ENCODE measurements around the gene GPS1. TPM values are rescaled to one million over a fixed set of nuclear protein-coding genes. Genes with fewer than 3 reads are reported as not detected.

The GPS1 gene
- polyA plus RNA-seq, 1 of the 3 experiments (the other 2 are of a cell fraction), result 264 TPM

- ChIA-PET POLR2A (interaction anchor here (0.6 to 2.3 kb wide), 10 partner anchors 8 to 403 kb away, joined by 3 to 13 read pairs (median 3); partner anchors contain the start of genes CENPX, FASN and MRPL12), CTCF (interaction anchor here (0.9 to 5.2 kb wide), 21 partner anchors 8 to 147 kb away, joined by 3 to 45 read pairs (median 7); partner anchors contain the start of genes DCXR, FASN, NOTUM and RAC3)
- H3K79me2 ChIP-seq (ENCODE audit: insufficient read depth), result no peaks in the 10 kb centered on the region
- H3K4me1 ChIP-seq (ENCODE audit: control insufficient read depth in 1 of 2, insufficient read depth in 2 of 2, low read depth in 1 of 2, low read length in 1 of 2), result peaks cover 11 to 63% of the 10 kb centered on the region in 2 experiments; a peak in 3 of 4 replicates
- peaks cover 7% of the 10 kb centered on the region for H3F3A ChIP-seq (replicated peaks; ENCODE audit: insufficient read depth)
- H2AFZ ChIP-seq (ENCODE audit: low read depth), result no peak overlapping the region
- no peaks in the 10 kb centered on the region for H3K9me2 ChIP-seq
- no peaks in the 10 kb centered on the region for H4K20me1 ChIP-seq (ENCODE audit: insufficient read depth)
- TF ChIP-seq CTCF (IDR thresholded peaks at IDR 0.05) (peak; percentile 49), MXI1 (IDR thresholded peaks at IDR 0.05; ENCODE audit: low read depth, low read length) (peak; percentile 79; the same call in 1 of the 2 replicates), RAD21 (IDR thresholded peaks at IDR 0.05; ENCODE audit: low read length) (peak; percentile 38), CHD2 (IDR thresholded peaks at IDR 0.05; ENCODE audit: low read length, partially characterized antibody) (peak; percentile 12), EP300 (IDR thresholded peaks at IDR 0.05; ENCODE audit: borderline replicate concordance in 1 of 2, low read depth in 1 of 2, low read length in 1 of 2) (peak in 1 of 2 experiments; percentile 42; a peak in 1 of 4 replicates), RXRA (IDR thresholded peaks at IDR 0.05; ENCODE audit: borderline replicate concordance, low read depth) (no peak), ELF1 (IDR thresholded peaks at IDR 0.05) (no peak), FOXJ3 (CRISPR knock-in tag; IDR thresholded peaks at IDR 0.05) (peak; percentile 66; the same call in 1 of the 2 replicates), JUND (IDR thresholded peaks at IDR 0.05) (no peak), RFX5 (IDR thresholded peaks at IDR 0.05; ENCODE audit: low read length) (no peak), GABPA (IDR thresholded peaks at IDR 0.05; ENCODE audit: low read depth) (peak; percentile 56), POLR2AphosphoS5 (IDR thresholded peaks at IDR 0.05; ENCODE audit: low read depth, low read length) (peak; percentile 44; the same call in 1 of the 2 replicates), SMC3 (IDR thresholded peaks at IDR 0.05; ENCODE audit: low read depth, low read length) (peak; percentile 42; the same call in 1 of the 2 replicates), YY1 (IDR thresholded peaks at IDR 0.05; ENCODE audit: low read depth) (no peak)
- TF ChIP-seq, protein P1, sequence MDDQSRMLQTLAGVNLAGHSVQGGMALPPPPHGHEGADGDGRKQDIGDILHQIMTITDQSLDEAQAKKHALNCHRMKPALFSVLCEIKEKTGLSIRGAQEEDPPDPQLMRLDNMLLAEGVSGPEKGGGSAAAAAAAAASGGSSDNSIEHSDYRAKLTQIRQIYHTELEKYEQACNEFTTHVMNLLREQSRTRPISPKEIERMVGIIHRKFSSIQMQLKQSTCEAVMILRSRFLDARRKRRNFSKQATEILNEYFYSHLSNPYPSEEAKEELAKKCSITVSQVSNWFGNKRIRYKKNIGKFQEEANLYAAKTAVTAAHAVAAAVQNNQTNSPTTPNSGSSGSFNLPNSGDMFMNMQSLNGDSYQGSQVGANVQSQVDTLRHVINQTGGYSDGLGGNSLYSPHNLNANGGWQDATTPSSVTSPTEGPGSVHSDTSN (IDR thresholded peaks at IDR 0.05), result 0 out of 2 replicates have a peak, but pooled peaks have one; percentile 8
- TF ChIP-seq, protein P2, sequence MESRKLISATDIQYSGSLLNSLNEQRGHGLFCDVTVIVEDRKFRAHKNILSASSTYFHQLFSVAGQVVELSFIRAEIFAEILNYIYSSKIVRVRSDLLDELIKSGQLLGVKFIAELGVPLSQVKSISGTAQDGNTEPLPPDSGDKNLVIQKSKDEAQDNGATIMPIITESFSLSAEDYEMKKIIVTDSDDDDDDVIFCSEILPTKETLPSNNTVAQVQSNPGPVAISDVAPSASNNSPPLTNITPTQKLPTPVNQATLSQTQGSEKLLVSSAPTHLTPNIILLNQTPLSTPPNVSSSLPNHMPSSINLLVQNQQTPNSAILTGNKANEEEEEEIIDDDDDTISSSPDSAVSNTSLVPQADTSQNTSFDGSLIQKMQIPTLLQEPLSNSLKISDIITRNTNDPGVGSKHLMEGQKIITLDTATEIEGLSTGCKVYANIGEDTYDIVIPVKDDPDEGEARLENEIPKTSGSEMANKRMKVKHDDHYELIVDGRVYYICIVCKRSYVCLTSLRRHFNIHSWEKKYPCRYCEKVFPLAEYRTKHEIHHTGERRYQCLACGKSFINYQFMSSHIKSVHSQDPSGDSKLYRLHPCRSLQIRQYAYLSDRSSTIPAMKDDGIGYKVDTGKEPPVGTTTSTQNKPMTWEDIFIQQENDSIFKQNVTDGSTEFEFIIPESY (IDR thresholded peaks at IDR 0.05; ENCODE audit: borderline replicate concordance, low read depth), result no peak
- H3K27ac ChIP-seq (ENCODE audit: low read depth in 2 of 2, low read length in 1 of 2), result peak overlapping the region; percentile 16 to 93; a peak in 3 of 4 replicates
- WGBS (ENCODE audit: low lambda C conversion rate), result 55% methylated on average over 18 of the region's 24 CpGs
- no peaks in the 10 kb centered on the region for H3K9me3 ChIP-seq
- H3K36me3 ChIP-seq (replicated peaks in 1 of 2; ENCODE audit: control insufficient read depth in 1 of 2, insufficient read depth in 2 of 2, low read length in 1 of 2), result peaks cover 0 to 7% of the 10 kb centered on the region in 2 experiments
- H3K4me2 ChIP-seq, result no peak overlapping the region
- peak; percentile 97 for DNase-seq
- no peaks in the 10 kb centered on the region for H3K27me3 ChIP-seq (ENCODE audit: insufficient read depth)
- H3K4me3 ChIP-seq (ENCODE audit: low read depth in 2 of 2, low read length in 1 of 2), result peak overlapping the region in 1 of 2 experiments; percentile 9; a peak in 1 of 4 replicates
- no peak overlapping the region for H3K9ac ChIP-seq
Measured at GRCh38 chr17:82105882-82106687, 54.4 kb downstream of the GPS1 start.

Data from SK-N-SH (cell line).